HEK293 (cell line): ENCODE data around the gene PTPN3.

Experiments
- ZNF266 ChIP-seq: fragments of 450-650 bp; formaldehyde crosslinking; IDR thresholded peaks from 2 replicates; pipeline ENCODE4 v1.5.1; 2016; ENCODE audit warnings: missing biosample characterization, missing genetic modification characterization, low read depth
- ZNF623 ChIP-seq: fragments of 450-650 bp; formaldehyde crosslinking; IDR thresholded peaks from 2 replicates; pipeline ENCODE4 v1.5.1; 2016; ENCODE audit warnings: missing biosample characterization, missing genetic modification characterization
- TF ChIP-seq, protein P1 (sequence below): fragments of 450-650 bp; formaldehyde crosslinking; IDR thresholded peaks from 2 replicates; pipeline ENCODE4 v1.5.1; 2016; ENCODE audit warnings: missing biosample characterization, missing genetic modification characterization, borderline replicate concordance
- TF ChIP-seq, protein P2 (sequence below): fragments of 450-650 bp; formaldehyde crosslinking; IDR thresholded peaks from 2 replicates; pipeline ENCODE4 v1.5.1; 2016; ENCODE audit warnings: missing biosample characterization, missing genetic modification characterization
- TF ChIP-seq, protein P3 (sequence below): fragments of 450-650 bp; formaldehyde crosslinking; IDR thresholded peaks from 2 replicates; pipeline ENCODE4 v1.5.1; 2016; ENCODE audit warnings: missing biosample characterization, missing genetic modification characterization, borderline replicate concordance

DNA sequence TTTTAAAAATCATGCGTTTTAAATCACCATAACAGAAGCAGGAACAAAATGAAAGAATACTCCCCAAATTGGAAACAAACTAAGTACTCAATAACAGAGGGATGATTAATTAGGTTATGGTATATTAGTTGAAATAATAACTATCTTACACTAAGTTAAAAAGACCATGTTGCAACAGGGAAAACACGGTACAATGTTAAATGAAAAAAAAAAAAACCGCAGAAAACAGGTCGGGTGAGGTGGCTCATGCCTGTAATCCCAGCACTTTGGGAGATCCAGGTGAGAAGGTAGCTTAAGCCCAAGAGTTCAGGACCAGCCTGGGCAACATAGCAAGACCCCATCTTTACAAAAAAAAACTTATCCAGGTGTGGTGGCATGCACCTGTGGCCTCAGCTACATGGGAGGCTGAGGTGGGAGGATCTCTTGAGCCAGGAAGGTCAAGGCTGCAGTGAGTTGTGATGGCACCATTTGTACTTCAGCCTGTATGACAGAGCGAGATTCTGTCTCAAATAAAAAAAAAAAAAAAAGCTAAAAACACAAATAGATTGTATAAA lies 2.4 kb upstream of the PTPN3 start:
- TF ChIP-seq, protein P1, sequence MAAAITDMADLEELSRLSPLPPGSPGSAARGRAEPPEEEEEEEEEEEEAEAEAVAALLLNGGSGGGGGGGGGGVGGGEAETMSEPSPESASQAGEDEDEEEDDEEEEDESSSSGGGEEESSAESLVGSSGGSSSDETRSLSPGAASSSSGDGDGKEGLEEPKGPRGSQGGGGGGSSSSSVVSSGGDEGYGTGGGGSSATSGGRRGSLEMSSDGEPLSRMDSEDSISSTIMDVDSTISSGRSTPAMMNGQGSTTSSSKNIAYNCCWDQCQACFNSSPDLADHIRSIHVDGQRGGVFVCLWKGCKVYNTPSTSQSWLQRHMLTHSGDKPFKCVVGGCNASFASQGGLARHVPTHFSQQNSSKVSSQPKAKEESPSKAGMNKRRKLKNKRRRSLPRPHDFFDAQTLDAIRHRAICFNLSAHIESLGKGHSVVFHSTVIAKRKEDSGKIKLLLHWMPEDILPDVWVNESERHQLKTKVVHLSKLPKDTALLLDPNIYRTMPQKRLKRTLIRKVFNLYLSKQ = no peak
- TF ChIP-seq ZNF266 = no peak
- TF ChIP-seq, protein P2, sequence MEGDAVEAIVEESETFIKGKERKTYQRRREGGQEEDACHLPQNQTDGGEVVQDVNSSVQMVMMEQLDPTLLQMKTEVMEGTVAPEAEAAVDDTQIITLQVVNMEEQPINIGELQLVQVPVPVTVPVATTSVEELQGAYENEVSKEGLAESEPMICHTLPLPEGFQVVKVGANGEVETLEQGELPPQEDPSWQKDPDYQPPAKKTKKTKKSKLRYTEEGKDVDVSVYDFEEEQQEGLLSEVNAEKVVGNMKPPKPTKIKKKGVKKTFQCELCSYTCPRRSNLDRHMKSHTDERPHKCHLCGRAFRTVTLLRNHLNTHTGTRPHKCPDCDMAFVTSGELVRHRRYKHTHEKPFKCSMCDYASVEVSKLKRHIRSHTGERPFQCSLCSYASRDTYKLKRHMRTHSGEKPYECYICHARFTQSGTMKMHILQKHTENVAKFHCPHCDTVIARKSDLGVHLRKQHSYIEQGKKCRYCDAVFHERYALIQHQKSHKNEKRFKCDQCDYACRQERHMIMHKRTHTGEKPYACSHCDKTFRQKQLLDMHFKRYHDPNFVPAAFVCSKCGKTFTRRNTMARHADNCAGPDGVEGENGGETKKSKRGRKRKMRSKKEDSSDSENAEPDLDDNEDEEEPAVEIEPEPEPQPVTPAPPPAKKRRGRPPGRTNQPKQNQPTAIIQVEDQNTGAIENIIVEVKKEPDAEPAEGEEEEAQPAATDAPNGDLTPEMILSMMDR (tag by site-specific recombination) = no peak
- no peak for TF ChIP-seq ZNF623 (tag by site-specific recombination)
- TF ChIP-seq, protein P3, sequence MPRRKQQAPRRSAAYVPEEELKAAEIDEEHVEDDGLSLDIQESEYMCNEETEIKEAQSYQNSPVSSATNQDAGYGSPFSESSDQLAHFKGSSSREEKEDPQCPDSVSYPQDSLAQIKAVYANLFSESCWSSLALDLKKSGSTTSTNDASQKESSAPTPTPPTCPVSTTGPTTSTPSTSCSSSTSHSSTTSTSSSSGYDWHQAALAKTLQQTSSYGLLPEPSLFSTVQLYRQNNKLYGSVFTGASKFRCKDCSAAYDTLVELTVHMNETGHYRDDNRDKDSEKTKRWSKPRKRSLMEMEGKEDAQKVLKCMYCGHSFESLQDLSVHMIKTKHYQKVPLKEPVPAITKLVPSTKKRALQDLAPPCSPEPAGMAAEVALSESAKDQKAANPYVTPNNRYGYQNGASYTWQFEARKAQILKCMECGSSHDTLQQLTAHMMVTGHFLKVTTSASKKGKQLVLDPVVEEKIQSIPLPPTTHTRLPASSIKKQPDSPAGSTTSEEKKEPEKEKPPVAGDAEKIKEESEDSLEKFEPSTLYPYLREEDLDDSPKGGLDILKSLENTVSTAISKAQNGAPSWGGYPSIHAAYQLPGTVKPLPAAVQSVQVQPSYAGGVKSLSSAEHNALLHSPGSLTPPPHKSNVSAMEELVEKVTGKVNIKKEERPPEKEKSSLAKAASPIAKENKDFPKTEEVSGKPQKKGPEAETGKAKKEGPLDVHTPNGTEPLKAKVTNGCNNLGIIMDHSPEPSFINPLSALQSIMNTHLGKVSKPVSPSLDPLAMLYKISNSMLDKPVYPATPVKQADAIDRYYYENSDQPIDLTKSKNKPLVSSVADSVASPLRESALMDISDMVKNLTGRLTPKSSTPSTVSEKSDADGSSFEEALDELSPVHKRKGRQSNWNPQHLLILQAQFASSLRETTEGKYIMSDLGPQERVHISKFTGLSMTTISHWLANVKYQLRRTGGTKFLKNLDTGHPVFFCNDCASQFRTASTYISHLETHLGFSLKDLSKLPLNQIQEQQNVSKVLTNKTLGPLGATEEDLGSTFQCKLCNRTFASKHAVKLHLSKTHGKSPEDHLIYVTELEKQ (tag by site-specific recombination) = no peak
